ENCODE data around the gene THOC6. TPM values are rescaled to one million over a fixed set of nuclear protein-coding genes. Genes with fewer than 3 reads are reported as not detected.

The THOC6 gene
- total and polyA plus RNA-seq, 9 of the 15 experiments (the other 6 are each of a cell fraction or from before 2014, with no cell fraction given): 2.5 to 65.4 (median 42.3) TPM

DNA sequence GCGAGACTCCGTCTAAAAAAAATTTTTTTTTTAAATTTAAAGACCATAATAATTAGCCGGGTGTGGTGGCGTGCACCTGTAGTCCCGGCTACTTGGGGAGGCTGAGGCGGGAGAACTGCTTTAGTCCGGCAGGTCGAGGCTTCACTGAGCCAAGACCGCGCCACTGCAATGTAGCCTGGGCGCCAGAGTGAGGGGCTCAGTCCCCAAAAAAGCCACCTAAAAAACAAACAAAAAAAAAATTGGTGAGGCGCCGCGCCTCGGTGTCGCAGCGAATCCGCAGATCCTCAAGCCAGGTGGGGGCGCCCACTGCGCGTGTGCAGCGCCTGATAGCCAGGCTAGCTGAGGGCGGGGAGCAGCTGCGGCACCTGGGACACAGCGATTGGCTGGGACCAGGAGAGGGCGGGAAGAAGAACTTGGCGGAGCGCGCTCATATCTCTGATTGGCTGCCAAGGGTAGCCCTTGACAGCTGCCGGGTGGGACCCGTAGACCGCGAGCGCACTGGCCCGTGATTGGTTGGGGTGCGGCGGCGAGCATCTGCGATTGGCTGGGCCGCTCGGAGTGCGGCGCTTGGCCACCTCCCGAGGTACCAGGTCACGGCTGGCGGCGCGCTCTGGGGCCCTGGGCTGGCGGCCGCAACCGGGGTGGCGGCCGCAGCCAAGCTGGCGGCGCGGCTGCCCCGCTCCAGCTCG, 20.1 kb upstream of the THOC6 start (continued):
- no peak for TF ChIP-seq ZNF197 (CRISPR knock-in tag; IDR thresholded peaks at IDR 0.05; ENCODE audit: low read depth)
- TF ChIP-seq TAF1 (IDR thresholded peaks at IDR 0.05; ENCODE audit: control insufficient read depth, extremely low read depth, insufficient read depth, low read length, severe bottlenecking): no peak
- TF ChIP-seq IRF2 (CRISPR knock-in tag; IDR thresholded peaks at IDR 0.05): no peak
- TF ChIP-seq GATAD2B (IDR thresholded peaks at IDR 0.05; ENCODE audit: borderline replicate concordance): no peak
- TF ChIP-seq ZNF239 (CRISPR knock-in tag; IDR thresholded peaks at IDR 0.05): no peak
- TF ChIP-seq ZBTB2 (IDR thresholded peaks at IDR 0.05): peak; percentile 74; the same call in 1 of the 2 replicates
- 0 out of 2 replicates have a peak, but pooled peaks have one; percentile 50 for TF ChIP-seq RFX5 (IDR thresholded peaks at IDR 0.05; ENCODE audit: low read depth, low read length)
- TF ChIP-seq, protein P1, sequence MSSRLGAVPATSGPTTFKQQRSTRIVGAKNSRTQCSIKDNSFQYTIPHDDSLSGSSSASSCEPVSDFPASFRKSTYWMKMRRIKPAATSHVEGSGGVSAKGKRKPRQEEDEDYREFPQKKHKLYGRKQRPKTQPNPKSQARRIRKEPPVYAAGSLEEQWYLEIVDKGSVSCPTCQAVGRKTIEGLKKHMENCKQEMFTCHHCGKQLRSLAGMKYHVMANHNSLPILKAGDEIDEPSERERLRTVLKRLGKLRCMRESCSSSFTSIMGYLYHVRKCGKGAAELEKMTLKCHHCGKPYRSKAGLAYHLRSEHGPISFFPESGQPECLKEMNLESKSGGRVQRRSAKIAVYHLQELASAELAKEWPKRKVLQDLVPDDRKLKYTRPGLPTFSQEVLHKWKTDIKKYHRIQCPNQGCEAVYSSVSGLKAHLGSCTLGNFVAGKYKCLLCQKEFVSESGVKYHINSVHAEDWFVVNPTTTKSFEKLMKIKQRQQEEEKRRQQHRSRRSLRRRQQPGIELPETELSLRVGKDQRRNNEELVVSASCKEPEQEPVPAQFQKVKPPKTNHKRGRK (tag; IDR thresholded peaks at IDR 0.05): no peak
- TF ChIP-seq PHF8 (IDR thresholded peaks at IDR 0.05; ENCODE audit: borderline replicate concordance, low read length): no peak
- TF ChIP-seq ZC3H4 (CRISPR knock-in tag; IDR thresholded peaks at IDR 0.05; ENCODE audit: borderline replicate concordance): no peak
- peak; percentile 22 for TF ChIP-seq VEZF1 (CRISPR knock-in tag; IDR thresholded peaks at IDR 0.05)
- TF ChIP-seq, protein P2, sequence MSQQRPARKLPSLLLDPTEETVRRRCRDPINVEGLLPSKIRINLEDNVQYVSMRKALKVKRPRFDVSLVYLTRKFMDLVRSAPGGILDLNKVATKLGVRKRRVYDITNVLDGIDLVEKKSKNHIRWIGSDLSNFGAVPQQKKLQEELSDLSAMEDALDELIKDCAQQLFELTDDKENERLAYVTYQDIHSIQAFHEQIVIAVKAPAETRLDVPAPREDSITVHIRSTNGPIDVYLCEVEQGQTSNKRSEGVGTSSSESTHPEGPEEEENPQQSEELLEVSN (IDR thresholded peaks at IDR 0.05; ENCODE audit: borderline replicate concordance in 1 of 2, extremely low read depth in 1 of 2, insufficient read depth in 1 of 2, insufficient read length in 1 of 2, low read depth in 1 of 2, low read length in 1 of 2, poor library complexity in 1 of 2, severe bottlenecking in 1 of 2): peak; percentile 11 to 60
- no peak for TF ChIP-seq EHMT2 (IDR thresholded peaks at IDR 0.05)
- TF ChIP-seq ZNF449 (CRISPR knock-in tag; IDR thresholded peaks at IDR 0.05): no peak
- no peak for TF ChIP-seq ZNF778 (CRISPR knock-in tag; IDR thresholded peaks at IDR 0.05)
- TF ChIP-seq KLF1 (tag; IDR thresholded peaks at IDR 0.05): no peak
- TF ChIP-seq SOX6 (IDR thresholded peaks at IDR 0.05): peak; percentile 28; the same call in 1 of the 2 replicates
- TF ChIP-seq ZNF384 (IDR thresholded peaks at IDR 0.05; ENCODE audit: low read depth, low read length): peak; percentile 95

All from K562 (cell line).